Measurements from ENCODE around the gene SEC14L1.

The SEC14L1 gene

DNA sequence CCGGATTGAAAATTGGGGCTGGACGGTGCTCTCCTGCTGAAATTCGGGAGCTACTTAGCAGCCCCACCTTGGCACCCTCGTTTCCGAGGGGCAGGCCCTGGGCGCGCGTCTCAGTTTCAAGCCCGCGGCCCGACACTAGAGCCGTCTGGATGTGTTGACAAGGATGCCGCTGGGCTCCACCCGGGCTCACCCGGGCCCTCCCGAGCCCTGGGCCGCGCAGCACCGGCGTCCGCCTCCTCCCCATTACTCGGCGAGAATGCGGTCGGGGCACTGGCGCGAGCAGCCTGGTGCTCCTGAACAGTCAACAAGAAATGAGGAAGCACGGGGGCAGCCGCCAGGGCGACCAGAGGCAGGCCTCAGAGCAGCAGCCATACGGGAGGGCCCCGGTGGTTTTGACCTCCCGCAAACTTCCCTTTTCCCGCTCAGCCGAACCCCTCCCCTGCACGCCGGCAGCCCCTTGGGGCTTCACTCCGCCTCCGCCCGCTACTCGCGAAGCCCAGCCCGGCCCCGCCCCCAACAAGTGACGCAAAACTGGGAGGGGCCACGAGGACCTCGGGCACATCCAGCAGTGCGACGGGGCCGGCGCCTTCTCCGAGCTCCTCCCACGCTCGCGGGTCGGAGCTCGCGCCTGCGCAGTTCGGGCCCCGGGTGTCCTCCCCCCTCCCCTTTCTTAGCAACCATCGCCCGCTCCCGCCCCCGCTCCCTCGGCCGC, 447 bp upstream of the SEC14L1 start:
- Histone ChIP-seq H3K4me3 (ENCODE audit: low read depth, low read length) (peak overlapping the region; percentile 97), H3K4me1 (ENCODE audit: control insufficient read depth, insufficient read depth, low read length) (peaks cover 3% of the 10 kb centered on the region), H3K36me3 (ENCODE audit: control insufficient read depth in 2 of 2, insufficient read depth in 1 of 2, low read length in 2 of 2) (peaks cover 16 to 23% of the 10 kb centered on the region in 2 experiments), H3K27ac (ENCODE audit: extremely low read depth, low read depth, low read length) (peak overlapping the region; percentile 95), H3K9me3 (ENCODE audit: control insufficient read depth, insufficient read depth, low read depth, low read length) (no peaks in the 10 kb centered on the region)
- CTCF ChIA-PET = interaction anchor here (0.9 to 2.5 kb wide), 4 partner anchors 14 to 52 kb away, joined by 3 to 7 read pairs (median 3); no protein-coding TSS in a partner anchor
- POLR2A ChIA-PET = interaction anchor here (0.5 to 2.1 kb wide), 21 partner anchors 10 to 1790 kb away, joined by 3 to 29 read pairs (median 4); no protein-coding TSS in a partner anchor
- TF ChIP-seq ZNF366 (tag by site-specific recombination; conservative IDR thresholded peaks at IDR 0.05) = no peak
- TF ChIP-seq ZNF132 (tag by site-specific recombination; IDR thresholded peaks at IDR 0.05; ENCODE audit: borderline replicate concordance) = no peak
- peak; percentile 83 for TF ChIP-seq ZEB2 (tag by site-specific recombination; IDR thresholded peaks at IDR 0.05)
- TF ChIP-seq ZNF529 (tag by site-specific recombination; IDR thresholded peaks at IDR 0.05; ENCODE audit: insufficient replicate concordance) = no peak
- no peak for TF ChIP-seq ZNF658 (tag by site-specific recombination; IDR thresholded peaks at IDR 0.05)
- no peak for TF ChIP-seq ZNF555 (tag by site-specific recombination; conservative IDR thresholded peaks at IDR 0.05)
- TF ChIP-seq, protein P1, sequence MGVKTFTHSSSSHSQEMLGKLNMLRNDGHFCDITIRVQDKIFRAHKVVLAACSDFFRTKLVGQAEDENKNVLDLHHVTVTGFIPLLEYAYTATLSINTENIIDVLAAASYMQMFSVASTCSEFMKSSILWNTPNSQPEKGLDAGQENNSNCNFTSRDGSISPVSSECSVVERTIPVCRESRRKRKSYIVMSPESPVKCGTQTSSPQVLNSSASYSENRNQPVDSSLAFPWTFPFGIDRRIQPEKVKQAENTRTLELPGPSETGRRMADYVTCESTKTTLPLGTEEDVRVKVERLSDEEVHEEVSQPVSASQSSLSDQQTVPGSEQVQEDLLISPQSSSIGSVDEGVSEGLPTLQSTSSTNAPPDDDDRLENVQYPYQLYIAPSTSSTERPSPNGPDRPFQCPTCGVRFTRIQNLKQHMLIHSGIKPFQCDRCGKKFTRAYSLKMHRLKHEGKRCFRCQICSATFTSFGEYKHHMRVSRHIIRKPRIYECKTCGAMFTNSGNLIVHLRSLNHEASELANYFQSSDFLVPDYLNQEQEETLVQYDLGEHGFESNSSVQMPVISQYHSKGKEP (tag by site-specific recombination; IDR thresholded peaks at IDR 0.05) = peak; percentile 55; the same call in 1 of the 2 replicates
- TF ChIP-seq, protein P2, sequence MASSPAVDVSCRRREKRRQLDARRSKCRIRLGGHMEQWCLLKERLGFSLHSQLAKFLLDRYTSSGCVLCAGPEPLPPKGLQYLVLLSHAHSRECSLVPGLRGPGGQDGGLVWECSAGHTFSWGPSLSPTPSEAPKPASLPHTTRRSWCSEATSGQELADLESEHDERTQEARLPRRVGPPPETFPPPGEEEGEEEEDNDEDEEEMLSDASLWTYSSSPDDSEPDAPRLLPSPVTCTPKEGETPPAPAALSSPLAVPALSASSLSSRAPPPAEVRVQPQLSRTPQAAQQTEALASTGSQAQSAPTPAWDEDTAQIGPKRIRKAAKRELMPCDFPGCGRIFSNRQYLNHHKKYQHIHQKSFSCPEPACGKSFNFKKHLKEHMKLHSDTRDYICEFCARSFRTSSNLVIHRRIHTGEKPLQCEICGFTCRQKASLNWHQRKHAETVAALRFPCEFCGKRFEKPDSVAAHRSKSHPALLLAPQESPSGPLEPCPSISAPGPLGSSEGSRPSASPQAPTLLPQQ (tag by site-specific recombination; IDR thresholded peaks at IDR 0.05) = peak; percentile 74
- TF ChIP-seq ZNF302 (tag by site-specific recombination; IDR thresholded peaks at IDR 0.05; ENCODE audit: low read depth) = no peak
- TF ChIP-seq, protein P3, sequence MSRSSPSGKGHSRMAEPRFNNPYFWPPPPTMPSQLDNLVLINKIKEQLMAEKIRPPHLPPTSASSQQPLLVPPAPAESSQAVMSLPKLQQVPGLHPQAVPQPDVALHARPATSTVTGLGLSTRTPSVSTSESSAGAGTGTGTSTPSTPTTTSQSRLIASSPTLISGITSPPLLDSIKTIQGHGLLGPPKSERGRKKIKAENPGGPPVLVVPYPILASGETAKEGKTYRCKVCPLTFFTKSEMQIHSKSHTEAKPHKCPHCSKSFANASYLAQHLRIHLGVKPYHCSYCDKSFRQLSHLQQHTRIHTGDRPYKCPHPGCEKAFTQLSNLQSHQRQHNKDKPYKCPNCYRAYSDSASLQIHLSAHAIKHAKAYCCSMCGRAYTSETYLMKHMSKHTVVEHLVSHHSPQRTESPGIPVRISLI (tag by site-specific recombination; IDR thresholded peaks at IDR 0.05) = no peak
- TF ChIP-seq, protein P4, sequence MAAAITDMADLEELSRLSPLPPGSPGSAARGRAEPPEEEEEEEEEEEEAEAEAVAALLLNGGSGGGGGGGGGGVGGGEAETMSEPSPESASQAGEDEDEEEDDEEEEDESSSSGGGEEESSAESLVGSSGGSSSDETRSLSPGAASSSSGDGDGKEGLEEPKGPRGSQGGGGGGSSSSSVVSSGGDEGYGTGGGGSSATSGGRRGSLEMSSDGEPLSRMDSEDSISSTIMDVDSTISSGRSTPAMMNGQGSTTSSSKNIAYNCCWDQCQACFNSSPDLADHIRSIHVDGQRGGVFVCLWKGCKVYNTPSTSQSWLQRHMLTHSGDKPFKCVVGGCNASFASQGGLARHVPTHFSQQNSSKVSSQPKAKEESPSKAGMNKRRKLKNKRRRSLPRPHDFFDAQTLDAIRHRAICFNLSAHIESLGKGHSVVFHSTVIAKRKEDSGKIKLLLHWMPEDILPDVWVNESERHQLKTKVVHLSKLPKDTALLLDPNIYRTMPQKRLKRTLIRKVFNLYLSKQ (tag by site-specific recombination; IDR thresholded peaks at IDR 0.05; ENCODE audit: borderline replicate concordance) = no peak
- no peak for TF ChIP-seq HOXC10 (CRISPR knock-in tag; IDR thresholded peaks at IDR 0.05)
- 0 out of 2 replicates have a peak, but pooled peaks have one; percentile 69 for TF ChIP-seq BCL11A (tag by site-specific recombination; IDR thresholded peaks at IDR 0.05; ENCODE audit: low read depth)
- TF ChIP-seq SP2 (tag by site-specific recombination; IDR thresholded peaks at IDR 0.05) = peak; percentile 85
- TF ChIP-seq ZNF16 (tag by site-specific recombination; IDR thresholded peaks at IDR 0.05; ENCODE audit: low read depth) = no peak
- TF ChIP-seq ZNF24 (tag by site-specific recombination; IDR thresholded peaks at IDR 0.05) = peak; percentile 56
- no peak for TF ChIP-seq ZNF510 (tag by site-specific recombination; IDR thresholded peaks at IDR 0.05; ENCODE audit: insufficient replicate concordance)
- TF ChIP-seq GLIS1 (tag by site-specific recombination; IDR thresholded peaks at IDR 0.05) = peak; percentile 99
- no peak for TF ChIP-seq MYNN (tag by site-specific recombination; IDR thresholded peaks at IDR 0.05; ENCODE audit: borderline replicate concordance)
- no peak for TF ChIP-seq ZNF114 (tag by site-specific recombination; IDR thresholded peaks at IDR 0.05)
- TF ChIP-seq MZF1 (tag by site-specific recombination; IDR thresholded peaks at IDR 0.05; ENCODE audit: borderline replicate concordance) = 0 out of 2 replicates have a peak, but pooled peaks have one; percentile 17
- peak; percentile 94 for TF ChIP-seq KLF8 (tag by site-specific recombination; IDR thresholded peaks at IDR 0.05)
- TF ChIP-seq, protein P5, sequence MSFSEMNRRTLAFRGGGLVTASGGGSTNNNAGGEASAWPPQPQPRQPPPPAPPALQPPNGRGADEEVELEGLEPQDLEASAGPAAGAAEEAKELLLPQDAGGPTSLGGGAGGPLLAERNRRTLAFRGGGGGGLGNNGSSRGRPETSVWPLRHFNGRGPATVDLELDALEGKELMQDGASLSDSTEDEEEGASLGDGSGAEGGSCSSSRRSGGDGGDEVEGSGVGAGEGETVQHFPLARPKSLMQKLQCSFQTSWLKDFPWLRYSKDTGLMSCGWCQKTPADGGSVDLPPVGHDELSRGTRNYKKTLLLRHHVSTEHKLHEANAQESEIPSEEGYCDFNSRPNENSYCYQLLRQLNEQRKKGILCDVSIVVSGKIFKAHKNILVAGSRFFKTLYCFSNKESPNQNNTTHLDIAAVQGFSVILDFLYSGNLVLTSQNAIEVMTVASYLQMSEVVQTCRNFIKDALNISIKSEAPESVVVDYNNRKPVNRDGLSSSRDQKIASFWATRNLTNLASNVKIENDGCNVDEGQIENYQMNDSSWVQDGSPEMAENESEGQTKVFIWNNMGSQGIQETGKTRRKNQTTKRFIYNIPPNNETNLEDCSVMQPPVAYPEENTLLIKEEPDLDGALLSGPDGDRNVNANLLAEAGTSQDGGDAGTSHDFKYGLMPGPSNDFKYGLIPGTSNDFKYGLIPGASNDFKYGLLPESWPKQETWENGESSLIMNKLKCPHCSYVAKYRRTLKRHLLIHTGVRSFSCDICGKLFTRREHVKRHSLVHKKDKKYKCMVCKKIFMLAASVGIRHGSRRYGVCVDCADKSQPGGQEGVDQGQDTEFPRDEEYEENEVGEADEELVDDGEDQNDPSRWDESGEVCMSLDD (tag by site-specific recombination; IDR thresholded peaks at IDR 0.05) = peak; percentile 96
- TF ChIP-seq, protein P6, sequence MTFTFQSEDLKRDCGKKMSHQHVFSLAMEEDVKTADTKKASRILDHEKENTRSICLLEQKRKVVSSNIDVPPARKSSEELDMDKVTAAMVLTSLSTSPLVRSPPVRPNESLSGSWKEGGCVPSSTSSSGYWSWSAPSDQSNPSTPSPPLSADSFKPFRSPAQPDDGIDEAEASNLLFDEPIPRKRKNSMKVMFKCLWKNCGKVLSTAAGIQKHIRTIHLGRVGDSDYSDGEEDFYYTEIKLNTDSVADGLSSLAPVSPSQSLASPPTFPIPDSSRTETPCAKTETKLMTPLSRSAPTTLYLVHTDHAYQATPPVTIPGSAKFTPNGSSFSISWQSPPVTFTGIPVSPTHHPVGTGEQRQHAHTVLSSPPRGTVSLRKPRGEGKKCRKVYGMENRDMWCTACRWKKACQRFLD (tag by site-specific recombination; IDR thresholded peaks at IDR 0.05) = no peak
- TF ChIP-seq, protein P7, sequence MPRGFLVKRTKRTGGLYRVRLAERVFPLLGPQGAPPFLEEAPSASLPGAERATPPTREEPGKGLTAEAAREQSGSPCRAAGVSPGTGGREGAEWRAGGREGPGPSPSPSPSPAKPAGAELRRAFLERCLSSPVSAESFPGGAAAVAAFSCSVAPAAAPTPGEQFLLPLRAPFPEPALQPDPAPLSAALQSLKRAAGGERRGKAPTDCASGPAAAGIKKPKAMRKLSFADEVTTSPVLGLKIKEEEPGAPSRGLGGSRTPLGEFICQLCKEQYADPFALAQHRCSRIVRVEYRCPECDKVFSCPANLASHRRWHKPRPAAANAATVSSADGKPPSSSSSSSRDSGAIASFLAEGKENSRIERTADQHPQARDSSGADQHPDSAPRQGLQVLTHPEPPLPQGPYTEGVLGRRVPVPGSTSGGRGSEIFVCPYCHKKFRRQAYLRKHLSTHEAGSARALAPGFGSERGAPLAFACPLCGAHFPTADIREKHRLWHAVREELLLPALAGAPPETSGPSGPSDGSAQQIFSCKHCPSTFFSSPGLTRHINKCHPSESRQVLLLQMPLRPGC (tag by site-specific recombination; IDR thresholded peaks at IDR 0.05) = peak; percentile 63
